ENCODE results near the gene MATR3. TPM values are rescaled to one million over a fixed set of nuclear protein-coding genes. Genes with fewer than 3 reads are reported as not detected.
"Not testable (repeated sequence)": the region's sequence is repeated elsewhere in the genome, so short reads cannot be mapped to it uniquely, and the experiment has no call there.

The MATR3 gene
- polyA plus RNA-seq, 1 donor, result 753 TPM

- DNase-seq, result not testable (repeated sequence)
Measured at GRCh38 chr5:139270718-139271117, 22.8 kb upstream of the MATR3 start.

GRCh38 chr5:139271201-139272027, 22.1 kb upstream of the MATR3 start:
- no peak for DNase-seq

- DNase-seq, result no peak
Measured at GRCh38 chr5:139272471-139273321, 20.8 kb upstream of the MATR3 start.

GRCh38 chr5:139273322-139273571, 20.3 kb upstream of the MATR3 start:
- DNase-seq, result no peak

- peak; percentile 80 for DNase-seq
Measured at GRCh38 chr5:139273572-139274289, 19.8 kb upstream of the MATR3 start.

- DNase-seq, result no peak
Measured at GRCh38 chr5:139275536-139275935, 18.0 kb upstream of the MATR3 start.

- DNase-seq, result no peak
Measured at GRCh38 chr5:139275956-139276355, 17.6 kb upstream of the MATR3 start.

- DNase-seq, result no peak
Measured at GRCh38 chr5:139276426-139276825, 17.1 kb upstream of the MATR3 start.

GRCh38 chr5:139277171-139277570, 16.4 kb upstream of the MATR3 start:
- DNase-seq, result no peak

- DNase-seq, result no peak
Measured at GRCh38 chr5:139278540-139279274, 14.8 kb upstream of the MATR3 start.

GRCh38 chr5:139282197-139282557, 11.4 kb upstream of the MATR3 start:
- DNase-seq, result no peak

GRCh38 chr5:139283252-139284166, 10.0 kb upstream of the MATR3 start:
- DNase-seq, result no peak

GRCh38 chr5:139284295-139284694, 9.2 kb upstream of the MATR3 start:
- no peak for DNase-seq

GRCh38 chr5:139285651-139286392, 7.7 kb upstream of the MATR3 start:
- no peak for DNase-seq

- DNase-seq, result no peak
Measured at GRCh38 chr5:139287890-139288635, 5.5 kb upstream of the MATR3 start.

- DNase-seq, result no peak
Measured at GRCh38 chr5:139291051-139291450, 2.5 kb upstream of the MATR3 start.

GRCh38 chr5:139293202-139293506, 386 bp upstream of the MATR3 start:
- no peak for DNase-seq

GRCh38 chr5:139294374-139295165, 1.0 kb downstream of the MATR3 start:
- peak; percentile 91 for DNase-seq

Measured in left kidney (tissue), 2 donors.